GM21737 (cell line): ENCODE measurements around the gene C1orf53.
"Not testable (repeated sequence)": the region's sequence is repeated elsewhere in the genome, so short reads cannot be mapped to it uniquely, and the experiment has no call there.

Experiments
- ATAC-seq: cut with Tn5 transposase; IDR thresholded peaks from one replicate; pipeline ENCODE4 v1.9.1; 2021; ENCODE audit warnings: mild to moderate bottlenecking, moderate library complexity; ENCODE audit not compliant: unreplicated experiment

Gene C1orf53

DNA sequence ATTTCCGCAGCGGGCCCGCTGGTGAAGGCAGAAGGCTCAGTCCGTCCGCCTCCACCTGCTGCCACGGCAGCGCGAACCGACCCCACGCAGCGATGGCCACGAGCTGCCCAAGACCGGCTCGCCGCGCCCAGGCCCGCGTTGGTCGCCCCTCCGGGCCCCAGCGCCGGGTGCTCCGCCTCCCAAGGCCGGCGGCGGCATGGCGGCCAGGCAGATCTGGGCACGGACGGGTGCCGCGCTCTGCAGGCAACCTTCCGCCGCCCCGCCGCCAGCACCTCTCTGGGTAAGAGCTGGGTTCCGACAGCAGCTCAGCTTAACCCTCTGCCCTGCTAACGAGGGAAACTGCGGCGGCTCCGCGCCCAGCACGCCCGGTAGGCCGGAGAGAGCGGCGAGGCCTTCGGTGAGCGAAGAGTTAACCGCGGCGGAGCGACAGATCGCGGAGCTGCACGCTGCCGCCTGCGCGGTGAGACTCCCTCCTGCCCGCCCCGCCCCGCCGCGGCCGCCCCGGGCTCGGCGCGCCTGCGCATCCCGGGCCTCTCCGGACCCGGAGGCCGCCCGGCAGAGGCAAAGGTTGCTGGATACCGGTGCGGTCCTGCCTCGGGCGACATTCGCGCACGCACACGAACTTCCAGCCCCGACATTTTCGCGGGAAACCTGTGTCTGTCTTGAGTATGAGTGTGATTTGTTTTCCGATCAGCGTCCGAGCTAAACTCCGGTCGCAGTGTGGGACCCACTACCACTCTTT, at the start of gene C1orf53:
TSS of gene C1orf53 (plus strand) at position 177 of the 742 bp plus-strand sequence. CDS start at position 197, 20 bp downstream.
- peak; percentile 99 for ATAC-seq

DNA sequence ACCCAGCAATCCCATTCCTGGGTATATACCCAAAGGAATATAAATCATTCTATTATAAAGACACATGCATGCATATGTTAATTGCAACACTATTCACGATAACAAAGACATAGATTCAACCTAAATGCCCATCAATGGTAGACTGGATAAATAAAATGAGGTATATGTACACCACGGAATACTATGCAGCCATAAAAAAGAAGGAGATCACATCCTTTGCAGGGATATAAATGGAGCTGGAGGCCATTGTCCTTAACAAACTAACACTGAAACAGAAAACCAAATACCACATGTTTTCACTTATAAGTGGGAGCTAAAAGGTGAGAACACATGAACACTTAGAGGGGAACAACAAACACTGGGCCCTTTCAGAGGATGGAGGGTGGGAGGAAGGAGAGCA, 46.7 kb upstream of the C1orf53 start:
- not testable (repeated sequence) for ATAC-seq

DNA sequence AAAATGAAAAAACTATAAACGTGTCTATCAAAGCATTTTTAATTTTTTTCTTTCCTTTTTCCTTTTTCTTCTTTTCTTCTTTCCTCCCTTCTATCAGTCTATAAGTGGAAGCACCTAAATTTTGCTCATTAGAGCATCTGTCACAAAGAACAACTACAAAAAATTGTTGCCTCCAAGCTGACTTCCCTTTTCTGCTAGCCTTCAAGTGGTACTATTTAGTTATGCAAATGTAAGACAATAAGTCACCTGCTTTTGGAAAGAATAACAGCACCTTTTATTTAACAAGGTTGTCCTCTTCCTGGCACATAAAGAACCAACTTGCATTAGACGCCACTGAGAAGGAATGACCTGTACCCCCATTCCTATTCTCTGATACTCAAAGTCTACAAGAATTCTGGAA, 45.0 kb upstream of the C1orf53 start:
- no peak for ATAC-seq

DNA sequence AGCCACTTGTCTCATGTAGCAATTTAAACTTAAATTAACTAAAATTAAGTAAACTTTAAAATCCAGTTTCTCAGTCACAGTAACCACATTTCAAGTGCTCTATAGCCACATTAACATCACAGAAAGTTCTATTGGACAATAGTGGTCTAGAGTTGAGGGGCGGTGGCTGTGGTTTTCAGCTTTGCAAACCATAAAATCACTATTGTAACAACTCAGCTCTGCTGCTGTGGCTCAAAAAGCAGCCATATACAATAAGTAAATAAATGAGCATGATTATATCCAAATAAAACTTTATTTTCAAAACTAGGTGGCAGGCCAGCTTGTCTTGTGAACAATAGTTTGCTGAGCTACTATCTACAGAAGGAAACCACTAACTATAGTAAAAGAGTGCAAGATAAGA, 43.4 kb upstream of the C1orf53 start:
- no peak for ATAC-seq

DNA sequence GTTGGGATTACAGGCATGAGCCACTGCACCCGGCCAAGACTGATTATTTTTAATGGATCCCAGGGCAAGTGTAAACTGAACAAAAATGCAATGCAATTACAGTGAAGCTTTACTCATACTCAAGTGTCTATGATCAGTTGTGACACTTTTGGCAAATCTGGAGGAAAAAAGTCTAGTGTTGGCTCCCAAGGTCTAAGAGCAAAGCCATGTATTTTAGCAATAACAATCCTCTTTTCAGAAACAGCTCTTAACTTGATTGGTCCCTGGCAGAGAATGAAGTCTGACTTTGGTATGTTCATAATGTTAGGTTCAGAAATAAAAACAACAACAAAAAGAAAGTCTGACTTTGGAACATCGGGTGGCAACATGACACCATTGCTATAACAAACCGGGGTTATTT, 40.2 kb upstream of the C1orf53 start:
- ATAC-seq: no peak

DNA sequence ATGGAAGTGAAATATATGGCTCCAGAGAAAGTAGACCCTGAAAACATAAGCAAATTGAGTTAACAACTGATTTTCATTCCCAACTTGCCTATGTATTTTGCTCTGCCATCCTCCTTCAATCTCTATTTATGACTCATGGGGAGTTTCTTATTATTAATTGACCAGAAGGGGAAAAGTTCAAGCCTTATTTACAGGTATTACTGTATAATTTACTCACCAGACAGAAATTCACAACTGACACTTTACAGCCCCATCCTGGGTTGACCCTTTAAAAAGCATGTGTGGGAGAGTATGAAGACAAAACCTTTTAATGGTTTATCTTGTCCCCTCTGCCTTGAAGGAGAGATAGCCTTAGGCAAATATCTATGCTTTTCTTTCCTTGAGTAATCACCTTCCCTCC, 39.8 kb upstream of the C1orf53 start:
- ATAC-seq: no peak

DNA sequence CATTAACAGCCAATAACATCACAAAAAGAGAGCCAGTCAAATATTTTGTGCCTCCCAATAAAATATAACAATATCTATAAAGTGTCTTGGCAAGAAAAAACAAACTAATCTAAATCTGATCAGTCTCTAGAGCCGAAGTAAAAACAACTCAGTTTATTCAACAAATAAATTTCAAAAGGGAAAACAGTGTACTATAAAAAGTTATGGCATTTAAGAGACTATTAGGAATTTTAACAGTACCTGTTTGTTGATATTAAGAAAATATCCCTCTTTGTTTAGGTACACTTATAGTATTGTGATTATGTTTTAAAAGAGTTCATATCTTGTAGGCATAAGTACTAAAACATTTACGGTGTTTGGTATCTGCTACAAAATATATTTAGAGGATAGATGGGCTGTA, 36.6 kb upstream of the C1orf53 start:
- ATAC-seq: no peak

DNA sequence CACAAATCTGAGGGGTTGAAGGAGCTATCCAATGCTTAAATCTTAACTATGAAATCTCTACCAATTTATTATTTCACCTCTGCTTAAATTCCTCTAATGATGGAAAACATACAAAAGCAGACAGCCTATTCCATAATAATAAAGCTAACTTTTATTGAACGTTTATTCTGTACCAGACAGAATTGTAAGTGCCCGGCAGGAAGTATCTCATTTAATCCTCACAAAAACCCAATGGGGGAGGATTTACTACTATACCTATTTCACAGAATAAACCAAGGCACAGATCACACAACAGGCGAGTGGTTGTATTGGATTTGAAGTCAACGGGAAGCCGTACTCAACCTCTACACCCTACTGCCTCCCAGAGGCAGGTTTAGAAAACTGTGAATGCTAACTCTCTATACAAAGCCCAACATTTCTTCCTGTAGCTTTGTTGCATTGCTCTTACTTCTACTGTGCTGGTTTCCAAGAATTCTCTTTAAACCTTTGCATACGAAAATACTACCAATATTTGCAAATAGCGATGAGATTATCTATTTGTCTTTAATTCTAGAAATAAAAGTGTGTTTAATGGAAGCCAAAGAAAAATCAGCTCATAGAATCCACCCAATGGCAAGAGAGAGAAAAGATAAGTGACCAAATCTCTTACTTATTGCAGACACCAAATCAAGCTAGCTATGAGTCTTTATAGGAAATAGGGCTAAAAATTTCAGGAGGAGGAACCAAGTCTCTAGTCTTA, 33.5 kb upstream of the C1orf53 start:
- no peak for ATAC-seq

DNA sequence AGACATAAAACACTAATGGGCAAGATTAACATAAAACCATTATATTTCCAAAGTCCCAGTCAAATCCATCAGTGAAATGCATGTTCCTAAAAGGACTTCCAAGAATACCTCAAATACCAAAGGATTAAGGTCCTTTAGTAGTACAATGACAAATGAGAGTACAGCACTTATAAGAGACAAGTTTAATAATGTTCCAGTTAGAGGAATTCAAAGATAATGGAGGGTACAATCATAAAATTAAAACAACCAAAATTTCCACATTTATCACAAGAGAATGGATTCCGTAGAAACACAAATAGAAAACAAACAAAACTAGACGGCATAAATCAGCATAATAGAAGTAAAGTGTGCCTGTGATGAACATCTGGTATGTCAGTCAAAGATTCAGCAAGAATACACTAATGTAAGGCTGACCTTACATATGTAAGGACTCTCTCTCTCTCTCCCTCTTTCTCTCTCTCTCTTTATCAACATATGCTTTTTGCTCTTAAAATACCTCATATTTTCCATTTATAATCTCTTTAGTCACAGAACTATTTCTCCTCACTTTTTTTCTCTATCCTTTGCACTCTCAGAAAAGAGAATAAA, 32.8 kb upstream of the C1orf53 start:
- no peak for ATAC-seq

DNA sequence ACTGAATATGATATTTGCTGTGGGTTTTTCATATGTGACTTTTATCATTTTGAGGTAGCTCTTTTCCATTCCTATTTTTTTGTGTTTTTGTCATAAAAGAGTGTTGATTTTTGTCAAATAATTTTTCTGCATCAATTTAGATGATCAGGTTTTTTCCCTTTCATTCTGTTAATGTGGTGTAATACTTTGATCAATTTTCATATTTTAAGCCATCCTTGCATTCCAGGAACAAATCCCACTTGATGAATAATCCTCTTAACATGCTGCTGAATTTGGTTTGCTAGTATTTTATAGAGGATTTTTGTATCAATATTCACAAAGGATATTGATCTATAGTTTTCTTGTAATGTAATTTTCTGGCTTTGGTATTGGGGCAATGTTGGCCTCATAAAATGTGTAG, 25.5 kb upstream of the C1orf53 start:
- ATAC-seq: no peak

DNA sequence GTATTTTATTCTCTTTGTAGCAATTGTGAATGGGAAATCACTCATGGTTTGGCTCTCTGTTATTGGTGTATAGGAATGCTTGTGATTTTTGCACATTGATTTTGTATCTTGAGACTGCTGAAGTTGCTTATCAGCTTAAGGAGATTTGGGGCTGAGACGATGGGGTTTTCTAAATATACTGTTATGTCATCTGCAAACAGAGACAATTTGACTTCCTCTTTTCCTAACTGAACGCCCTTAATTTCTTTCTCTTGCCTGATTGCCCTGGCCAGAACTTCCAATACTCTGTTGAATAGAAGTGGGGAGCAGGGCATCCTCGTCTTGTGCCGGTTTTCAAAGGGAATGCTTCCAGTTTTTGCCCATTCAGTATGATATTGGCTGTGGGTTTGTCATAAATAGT, 22.0 kb upstream of the C1orf53 start:
- not testable (repeated sequence) for ATAC-seq

DNA sequence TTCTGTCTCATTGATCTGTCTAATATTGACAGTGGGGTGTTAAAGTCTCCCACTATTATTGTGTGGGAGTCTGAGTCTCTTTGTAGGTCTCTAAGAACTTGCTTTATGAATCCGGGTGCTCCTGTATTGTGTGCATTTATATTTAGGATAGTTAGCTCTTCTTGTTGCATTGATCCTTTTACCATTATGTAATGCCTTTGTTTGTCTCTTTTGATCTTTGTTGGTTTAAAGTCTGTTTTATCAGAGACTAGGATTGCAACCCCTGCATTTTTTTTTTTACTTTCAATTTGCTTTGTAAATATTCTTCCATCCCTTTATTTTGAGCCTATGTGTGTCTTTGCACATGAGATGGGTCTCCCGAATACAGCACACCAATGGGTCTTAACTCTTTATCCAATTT, 20.2 kb upstream of the C1orf53 start:
- ATAC-seq: not testable (repeated sequence)

DNA sequence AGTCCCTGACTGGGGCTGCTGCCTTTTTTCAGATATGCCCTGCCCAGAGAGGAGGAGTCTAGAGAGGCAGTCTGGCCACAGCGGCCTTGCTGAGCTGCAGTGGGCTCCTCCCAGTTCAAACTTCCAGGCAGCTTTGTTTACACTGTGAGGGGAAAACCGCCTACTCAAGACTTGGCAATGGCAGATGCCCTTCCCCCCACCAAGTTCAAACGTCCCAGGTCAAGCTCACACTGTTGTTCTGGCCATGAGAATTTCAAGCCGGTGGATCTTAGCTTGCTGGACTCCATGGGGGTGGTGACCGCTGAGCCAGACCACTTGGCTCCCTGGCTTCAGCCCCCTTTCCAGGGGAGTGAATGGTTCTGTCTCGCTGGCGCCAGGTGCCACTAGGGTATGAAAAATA, 18.3 kb upstream of the C1orf53 start:
- no peak for ATAC-seq

DNA sequence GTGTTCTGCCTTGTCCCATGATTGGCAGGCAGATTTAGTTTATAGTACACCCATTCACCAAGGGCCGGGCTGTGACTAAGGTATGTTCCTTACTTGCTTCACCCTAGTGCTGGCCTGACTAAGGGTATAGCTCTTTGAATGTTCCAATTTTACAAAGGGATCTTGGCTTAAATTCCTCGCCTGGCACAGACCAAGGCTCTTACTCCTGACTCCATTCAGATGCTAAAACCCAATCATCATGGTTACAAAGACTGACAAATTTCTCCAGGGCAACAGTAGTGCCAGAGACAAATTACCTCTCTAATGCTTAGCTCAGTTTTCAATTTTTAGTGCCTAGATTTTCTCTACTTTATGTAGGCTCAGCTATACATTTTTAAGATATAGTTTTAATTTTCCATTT, 11.5 kb upstream of the C1orf53 start:
- no peak for ATAC-seq

DNA sequence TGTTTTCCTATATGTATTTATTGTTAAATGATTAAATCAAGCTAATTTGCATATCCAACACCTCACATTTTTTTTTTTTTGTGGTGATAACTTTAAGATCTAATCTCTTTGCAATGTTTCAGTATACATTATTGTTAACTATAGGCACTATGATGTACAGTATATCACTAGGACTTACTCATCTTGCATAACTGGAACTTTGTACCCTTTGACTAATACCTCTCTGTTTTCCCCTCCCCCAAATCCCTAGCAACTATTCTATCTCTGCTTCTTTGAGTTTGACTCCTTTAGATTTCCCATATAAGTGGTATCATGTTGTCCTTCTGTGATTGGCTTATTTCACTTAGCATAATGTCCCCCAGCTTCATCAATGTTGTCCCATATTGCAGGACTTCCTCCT, 9.7 kb upstream of the C1orf53 start:
- no peak for ATAC-seq

DNA sequence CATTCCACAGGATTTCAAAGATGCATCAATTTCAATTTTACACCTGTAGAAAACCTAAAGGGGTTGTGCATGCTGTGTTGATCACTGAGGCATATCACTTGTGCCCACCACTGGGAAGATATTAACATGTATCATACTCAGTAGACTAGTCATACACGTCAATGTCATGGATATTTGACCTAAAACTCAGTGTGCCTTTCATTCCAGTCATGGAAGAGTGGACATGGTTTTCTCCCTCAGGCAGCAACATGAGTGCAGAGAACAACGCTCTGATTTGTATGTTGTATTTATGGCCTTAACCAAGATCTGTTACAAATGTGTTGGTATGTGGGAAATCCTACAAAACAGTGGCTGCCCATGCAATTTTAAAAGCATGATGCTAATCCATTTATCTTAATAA, 6.1 kb upstream of the C1orf53 start:
- no peak for ATAC-seq

DNA sequence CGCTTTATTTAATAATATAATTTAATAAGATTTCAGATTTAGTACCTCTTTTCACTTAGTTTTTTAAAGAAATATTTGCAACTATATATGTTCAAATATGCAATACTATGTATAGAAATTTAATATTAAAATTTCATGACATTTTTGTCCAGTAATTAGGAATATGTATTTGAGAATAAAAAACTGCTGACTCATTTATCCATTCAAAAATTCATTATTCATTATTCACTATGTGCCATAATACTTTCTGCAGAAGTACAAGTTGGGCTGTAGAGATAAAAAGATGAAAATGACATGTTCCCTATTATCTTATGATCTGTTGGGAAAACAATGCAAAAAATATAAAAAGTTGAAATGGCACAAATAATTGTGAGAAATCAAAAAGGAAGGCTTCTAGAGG, 3.4 kb upstream of the C1orf53 start:
- ATAC-seq: no peak

DNA sequence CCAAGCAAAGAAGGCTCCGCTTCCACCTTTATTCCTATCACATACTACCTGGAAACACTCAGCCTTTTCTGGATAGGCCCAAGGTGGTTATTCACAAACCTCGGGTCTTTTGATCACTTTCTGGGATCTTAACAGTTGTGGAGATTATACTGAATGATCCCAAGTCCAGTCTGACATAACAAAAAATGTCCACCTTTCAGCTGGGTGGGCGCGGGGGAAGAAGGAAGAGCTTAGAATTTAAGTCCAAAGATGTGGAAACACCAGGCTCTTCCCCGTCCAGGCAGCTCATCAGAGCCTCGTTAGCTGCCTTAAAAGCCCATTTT, 338 bp upstream of the C1orf53 start:
- ATAC-seq: no peak

DNA sequence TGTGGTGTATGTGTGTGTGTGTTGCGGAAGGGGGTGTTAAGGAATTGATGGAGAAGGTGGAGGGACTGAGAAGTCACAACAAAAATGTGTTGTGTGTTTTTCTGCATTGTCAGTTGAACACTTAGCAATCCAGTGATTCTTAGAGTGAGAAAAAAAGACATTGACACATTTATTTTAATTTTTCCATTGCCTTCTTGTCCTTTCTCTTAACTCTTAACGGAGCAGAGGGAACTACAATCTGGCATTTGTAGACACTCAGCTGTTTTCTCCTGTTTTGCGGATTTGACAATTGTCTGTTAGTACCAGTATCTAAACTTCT, 725 bp downstream of the C1orf53 start:
- ATAC-seq: no peak

DNA sequence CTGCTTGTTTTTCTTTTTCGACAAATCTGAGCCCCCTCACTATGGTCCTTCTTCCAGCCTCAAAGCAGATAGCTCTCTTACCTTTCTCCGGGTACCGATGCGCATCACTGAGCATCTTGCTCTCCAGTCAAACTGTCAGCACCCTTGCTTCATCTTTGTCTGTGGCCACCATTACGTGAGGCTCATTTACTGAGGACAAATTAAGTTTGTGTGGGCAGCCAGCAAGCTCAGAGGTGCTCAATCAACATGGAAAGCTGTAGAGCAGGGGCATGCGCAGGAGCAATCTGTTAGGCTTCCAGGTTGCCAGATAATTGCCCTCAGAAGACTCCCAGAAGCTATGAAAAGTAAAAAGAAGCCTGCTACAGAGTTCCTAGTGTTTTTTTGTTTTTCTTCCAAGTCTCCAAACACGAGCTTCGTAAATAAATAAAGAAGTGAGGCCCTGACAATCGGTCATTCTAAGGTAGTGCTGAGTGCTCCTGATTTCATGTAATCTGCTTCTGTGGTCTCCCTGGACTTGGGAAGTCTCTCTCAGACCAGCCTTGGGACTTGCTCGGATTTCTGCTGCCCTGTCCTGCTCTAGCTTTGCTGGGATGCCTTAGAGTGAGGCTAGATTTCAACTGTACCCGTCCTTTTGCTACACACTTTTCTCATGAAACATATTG, 1.8 kb downstream of the C1orf53 start:
- ATAC-seq: no peak

DNA sequence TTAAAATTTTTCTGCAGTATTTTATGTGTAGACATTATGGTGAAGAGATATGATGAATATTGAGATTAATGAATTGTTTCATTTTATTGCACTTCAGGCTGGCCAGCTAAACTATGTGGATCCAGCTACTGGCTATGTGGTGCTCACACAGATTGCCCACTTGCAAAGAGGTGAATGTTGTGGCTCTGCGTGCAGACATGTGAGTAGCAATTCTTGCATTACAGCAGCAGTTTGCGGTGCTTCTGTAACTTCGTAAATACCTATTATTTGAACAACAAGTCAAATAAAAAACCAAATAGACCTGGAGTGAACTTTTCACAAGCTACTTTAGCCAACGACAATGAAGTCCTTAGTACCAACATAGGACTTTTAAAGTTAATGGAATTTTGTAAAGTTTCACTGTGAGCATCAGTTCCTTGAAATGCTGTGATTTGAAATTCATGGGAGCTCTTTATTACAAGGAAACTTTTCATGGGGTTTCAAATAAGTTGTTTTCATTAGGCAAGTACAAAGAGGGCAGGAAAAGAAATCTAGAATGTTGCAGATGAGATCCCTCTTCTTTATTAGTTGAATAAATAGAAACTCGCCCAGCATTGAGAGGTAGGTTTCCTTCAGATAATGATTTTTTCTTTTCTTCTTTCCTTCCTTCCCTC, 3.4 kb downstream of the C1orf53 start:
- ATAC-seq: no peak
